Neutrophil (primary cell): ENCODE measurements around the gene KLHL41.

Source experiments
- H3K27ac ChIP-seq: fragments of 200-600 bp; sonication (generic); 2 replicates; pipeline ENCODE4 v1.5.1; 2016; ENCODE audit warnings: mild to moderate bottlenecking, moderate library complexity
- H3K27me3 ChIP-seq: fragments of 200-600 bp; sonication (generic); 2 replicates; pipeline ENCODE4 v1.6.0; 2016; ENCODE audit warnings: mild to moderate bottlenecking
- H3K36me3 ChIP-seq: fragments of 200-600 bp; sonication (generic); 2 replicates; pipeline ENCODE4 v1.5.1; 2017
- H3K4me1 ChIP-seq, 2 experiments: fragments of 200-600 bp in 1 of 2; sonication (generic) in 1 of 2; 1 replicate in 1 of 2; 2 replicates in 1 of 2; pipeline versions ENCODE4 v1.5.1 to v1.6.1; 2013 to 2016; ENCODE audit warnings: low read depth in 1 of 2, low read length in 1 of 2, mild to moderate bottlenecking in 1 of 2, moderate library complexity in 1 of 2; ENCODE audit not compliant: control insufficient read depth in 1 of 2, insufficient read depth in 1 of 2
- H3K4me3 ChIP-seq, 2 experiments: fragments of 200-600 bp in 1 of 2; sonication (generic) in 1 of 2; 1 replicate in 1 of 2; 2 replicates in 1 of 2; pipeline ENCODE4 v1.5.1; 2013 to 2016; ENCODE audit warnings: low read depth in 1 of 2, low read length in 1 of 2, mild to moderate bottlenecking in 1 of 2, moderate library complexity in 1 of 2
- H3K9me3 ChIP-seq: fragments of 200-600 bp; sonication (generic); 2 replicates; pipeline ENCODE4 v1.5.1; 2016
- CTCF ChIP-seq: fragments of 200-600 bp; sonication (generic); IDR thresholded peaks from 2 replicates; pipeline ENCODE4 v1.5.1; 2016; ENCODE audit warnings: antibody characterized with exemption

KLHL41 gene

GRCh38 chr2:169507698-169508097, 1.8 kb upstream of the KLHL41 start:
- Histone ChIP-seq H3K9me3 (no peaks in the 10 kb centered on the region), H3K27me3 (no peaks in the 10 kb centered on the region), H3K4me1 (no peaks in the 10 kb centered on the region), H3K4me3 (no peak overlapping the region), H3K27ac (no peak overlapping the region), H3K36me3 (no peaks in the 10 kb centered on the region)
- TF ChIP-seq CTCF = no peak

GRCh38 chr2:169509955-169510354, 453 bp downstream of the KLHL41 start:
- no peaks in the 10 kb centered on the region for H3K9me3 ChIP-seq
- H3K27ac ChIP-seq = no peak overlapping the region
- no peaks in the 10 kb centered on the region for H3K27me3 ChIP-seq
- no peaks in the 10 kb centered on the region for H3K4me1 ChIP-seq
- H3K4me3 ChIP-seq = no peak overlapping the region
- TF ChIP-seq CTCF = no peak
- no peaks in the 10 kb centered on the region for H3K36me3 ChIP-seq

- Histone ChIP-seq H3K36me3 (no peaks in the 10 kb centered on the region), H3K27me3 (no peaks in the 10 kb centered on the region), H3K4me3 (no peak overlapping the region), H3K27ac (no peak overlapping the region), H3K4me1 (no peaks in the 10 kb centered on the region), H3K9me3 (no peaks in the 10 kb centered on the region)
- TF ChIP-seq CTCF = no peak
Observed at GRCh38 chr2:169510496-169510895, 994 bp downstream of the KLHL41 start.

GRCh38 chr2:169511818-169512217, 2.3 kb downstream of the KLHL41 start:
- Histone ChIP-seq H3K27ac (no peak overlapping the region), H3K9me3 (no peaks in the 10 kb centered on the region), H3K4me3 (no peak overlapping the region), H3K27me3 (no peaks in the 10 kb centered on the region), H3K4me1 (no peaks in the 10 kb centered on the region), H3K36me3 (no peaks in the 10 kb centered on the region)
- TF ChIP-seq CTCF = no peak

GRCh38 chr2:169512525-169512924, 3.0 kb downstream of the KLHL41 start:
- H3K4me1 ChIP-seq = no peaks in the 10 kb centered on the region
- no peak for TF ChIP-seq CTCF
- no peaks in the 10 kb centered on the region for H3K36me3 ChIP-seq
- H3K27me3 ChIP-seq = no peaks in the 10 kb centered on the region
- H3K9me3 ChIP-seq = no peaks in the 10 kb centered on the region
- H3K27ac ChIP-seq = no peak overlapping the region
- H3K4me3 ChIP-seq = no peak overlapping the region

- H3K27ac ChIP-seq = no peak overlapping the region
- no peaks in the 10 kb centered on the region for H3K9me3 ChIP-seq
- no peak overlapping the region for H3K4me3 ChIP-seq
- no peaks in the 10 kb centered on the region for H3K4me1 ChIP-seq
- no peaks in the 10 kb centered on the region for H3K27me3 ChIP-seq
- no peaks in the 10 kb centered on the region for H3K36me3 ChIP-seq
- no peak for TF ChIP-seq CTCF
Observed at GRCh38 chr2:169513094-169513493, 3.6 kb downstream of the KLHL41 start.
